GM12878 (cell line): ENCODE measurements around the gene PLEKHA6.

ENCODE experiments used
- ETV6 ChIP-seq, 2 experiments: fragments of 450-650 bp in 1 of 2; IDR thresholded peaks in 1 of 2; conservative IDR thresholded peaks in 1 of 2; 2 replicates each; pipeline ENCODE4 v1.6.1; 2014; ENCODE audit warnings: antibody characterized with exemption in 1 of 2, borderline replicate concordance in 1 of 2, low read depth in 1 of 2, mild to moderate bottlenecking in 1 of 2, moderate library complexity in 1 of 2
- PAX5 ChIP-seq: IDR thresholded peaks from 2 replicates; pipeline ENCODE4 v1.6.1; 2011; ENCODE audit warnings: low read depth, low read length, borderline replicate concordance
- POLR2A ChIP-seq: IDR thresholded peaks from 2 replicates; pipeline ENCODE4 v1.6.1; 2011; ENCODE audit warnings: low read depth, mild to moderate bottlenecking, low read length
- SMC3 ChIP-seq: IDR thresholded peaks from 2 replicates; pipeline ENCODE4 v1.6.1; 2011; ENCODE audit warnings: low read length, improper control_type of control experiment, borderline replicate concordance
- TF ChIP-seq, protein P1 (sequence below): IDR thresholded peaks from 2 replicates; pipeline ENCODE4 v1.6.1; 2012; ENCODE audit warnings: improper control_type of control experiment, low read depth, low read length; ENCODE audit not compliant: insufficient replicate concordance
- TF ChIP-seq, protein P2 (sequence below), 3 experiments: IDR thresholded peaks in 2 of 3; conservative IDR thresholded peaks in 1 of 3; 2 replicates each; pipeline ENCODE4 v1.5.1; 2011; ENCODE audit warnings: low read depth in 3 of 3, low read length in 3 of 3, mild to moderate bottlenecking in 3 of 3, control low read depth in 2 of 3, moderate library complexity in 2 of 3, inconsistent platforms in 1 of 3, mixed read lengths in 1 of 3; ENCODE audit not compliant: control insufficient read depth in 2 of 3, insufficient read depth in 1 of 3; ENCODE audit errors: extremely low read depth in 1 of 3

DNA sequence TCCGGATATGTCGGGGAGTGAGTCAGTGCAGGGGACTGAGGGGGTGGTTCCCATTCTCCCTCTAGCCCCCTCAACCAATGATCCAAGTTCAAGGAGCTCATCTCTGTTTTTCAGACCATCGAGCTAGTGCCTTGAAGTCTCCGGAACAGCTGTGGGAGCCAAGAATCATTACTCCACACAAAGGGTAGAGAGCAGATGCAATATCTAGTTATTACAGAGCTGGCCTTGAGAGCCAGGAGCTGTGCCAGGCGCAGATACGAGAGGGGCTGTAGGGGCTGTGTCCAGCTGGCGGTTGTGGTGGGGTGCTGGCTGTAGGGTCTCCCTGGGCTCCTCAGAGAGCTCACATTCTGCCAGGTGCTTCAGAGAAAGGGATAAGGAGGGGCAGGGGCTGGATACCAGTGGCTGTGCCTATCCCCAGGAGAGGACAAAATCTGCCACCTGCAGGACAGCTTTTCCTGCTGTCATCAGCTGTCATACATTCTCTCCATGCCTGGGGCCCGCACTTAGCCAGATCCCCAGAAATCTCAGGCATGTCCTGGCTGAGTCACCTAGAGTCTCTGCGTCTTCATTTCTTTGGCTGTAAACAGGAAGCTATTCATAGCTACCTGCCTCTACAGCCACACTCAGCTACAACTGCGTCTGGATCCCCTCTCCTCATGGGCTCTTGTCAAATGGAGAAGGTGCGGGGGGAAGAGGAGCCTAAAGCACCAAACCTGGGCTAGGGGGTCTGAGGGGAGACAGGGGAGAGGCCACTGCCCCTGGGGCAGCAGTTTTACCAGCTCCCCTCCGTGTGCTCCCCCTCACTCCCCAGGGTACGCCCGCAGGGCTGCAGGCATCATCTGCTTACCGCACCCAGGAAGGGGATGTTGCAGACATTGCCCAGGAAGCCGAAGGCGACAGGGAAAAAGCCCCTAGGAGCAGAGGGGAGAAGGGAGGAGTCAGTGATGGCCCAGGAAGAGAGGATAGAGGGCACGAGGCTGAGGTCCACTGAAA lies 161.1 kb downstream of the PLEKHA6 start:
- TF ChIP-seq POLR2A (no peak), SMC3 (no peak), ETV6 (conservative IDR thresholded peaks at IDR 0.05 in 1 of 2, IDR thresholded peaks at IDR 0.05 in 1 of 2; ENCODE audit: borderline replicate concordance in 1 of 2, low read depth in 1 of 2) (no peak), PAX5 (no peak)
- TF ChIP-seq, protein P1, sequence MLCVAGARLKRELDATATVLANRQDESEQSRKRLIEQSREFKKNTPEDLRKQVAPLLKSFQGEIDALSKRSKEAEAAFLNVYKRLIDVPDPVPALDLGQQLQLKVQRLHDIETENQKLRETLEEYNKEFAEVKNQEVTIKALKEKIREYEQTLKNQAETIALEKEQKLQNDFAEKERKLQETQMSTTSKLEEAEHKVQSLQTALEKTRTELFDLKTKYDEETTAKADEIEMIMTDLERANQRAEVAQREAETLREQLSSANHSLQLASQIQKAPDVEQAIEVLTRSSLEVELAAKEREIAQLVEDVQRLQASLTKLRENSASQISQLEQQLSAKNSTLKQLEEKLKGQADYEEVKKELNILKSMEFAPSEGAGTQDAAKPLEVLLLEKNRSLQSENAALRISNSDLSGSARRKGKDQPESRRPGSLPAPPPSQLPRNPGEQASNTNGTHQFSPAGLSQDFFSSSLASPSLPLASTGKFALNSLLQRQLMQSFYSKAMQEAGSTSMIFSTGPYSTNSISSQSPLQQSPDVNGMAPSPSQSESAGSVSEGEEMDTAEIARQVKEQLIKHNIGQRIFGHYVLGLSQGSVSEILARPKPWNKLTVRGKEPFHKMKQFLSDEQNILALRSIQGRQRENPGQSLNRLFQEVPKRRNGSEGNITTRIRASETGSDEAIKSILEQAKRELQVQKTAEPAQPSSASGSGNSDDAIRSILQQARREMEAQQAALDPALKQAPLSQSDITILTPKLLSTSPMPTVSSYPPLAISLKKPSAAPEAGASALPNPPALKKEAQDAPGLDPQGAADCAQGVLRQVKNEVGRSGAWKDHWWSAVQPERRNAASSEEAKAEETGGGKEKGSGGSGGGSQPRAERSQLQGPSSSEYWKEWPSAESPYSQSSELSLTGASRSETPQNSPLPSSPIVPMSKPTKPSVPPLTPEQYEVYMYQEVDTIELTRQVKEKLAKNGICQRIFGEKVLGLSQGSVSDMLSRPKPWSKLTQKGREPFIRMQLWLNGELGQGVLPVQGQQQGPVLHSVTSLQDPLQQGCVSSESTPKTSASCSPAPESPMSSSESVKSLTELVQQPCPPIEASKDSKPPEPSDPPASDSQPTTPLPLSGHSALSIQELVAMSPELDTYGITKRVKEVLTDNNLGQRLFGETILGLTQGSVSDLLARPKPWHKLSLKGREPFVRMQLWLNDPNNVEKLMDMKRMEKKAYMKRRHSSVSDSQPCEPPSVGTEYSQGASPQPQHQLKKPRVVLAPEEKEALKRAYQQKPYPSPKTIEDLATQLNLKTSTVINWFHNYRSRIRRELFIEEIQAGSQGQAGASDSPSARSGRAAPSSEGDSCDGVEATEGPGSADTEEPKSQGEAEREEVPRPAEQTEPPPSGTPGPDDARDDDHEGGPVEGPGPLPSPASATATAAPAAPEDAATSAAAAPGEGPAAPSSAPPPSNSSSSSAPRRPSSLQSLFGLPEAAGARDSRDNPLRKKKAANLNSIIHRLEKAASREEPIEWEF, result no peak
- TF ChIP-seq, protein P2, sequence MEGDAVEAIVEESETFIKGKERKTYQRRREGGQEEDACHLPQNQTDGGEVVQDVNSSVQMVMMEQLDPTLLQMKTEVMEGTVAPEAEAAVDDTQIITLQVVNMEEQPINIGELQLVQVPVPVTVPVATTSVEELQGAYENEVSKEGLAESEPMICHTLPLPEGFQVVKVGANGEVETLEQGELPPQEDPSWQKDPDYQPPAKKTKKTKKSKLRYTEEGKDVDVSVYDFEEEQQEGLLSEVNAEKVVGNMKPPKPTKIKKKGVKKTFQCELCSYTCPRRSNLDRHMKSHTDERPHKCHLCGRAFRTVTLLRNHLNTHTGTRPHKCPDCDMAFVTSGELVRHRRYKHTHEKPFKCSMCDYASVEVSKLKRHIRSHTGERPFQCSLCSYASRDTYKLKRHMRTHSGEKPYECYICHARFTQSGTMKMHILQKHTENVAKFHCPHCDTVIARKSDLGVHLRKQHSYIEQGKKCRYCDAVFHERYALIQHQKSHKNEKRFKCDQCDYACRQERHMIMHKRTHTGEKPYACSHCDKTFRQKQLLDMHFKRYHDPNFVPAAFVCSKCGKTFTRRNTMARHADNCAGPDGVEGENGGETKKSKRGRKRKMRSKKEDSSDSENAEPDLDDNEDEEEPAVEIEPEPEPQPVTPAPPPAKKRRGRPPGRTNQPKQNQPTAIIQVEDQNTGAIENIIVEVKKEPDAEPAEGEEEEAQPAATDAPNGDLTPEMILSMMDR (IDR thresholded peaks at IDR 0.05 in 2 of 3, conservative IDR thresholded peaks at IDR 0.05 in 1 of 3; ENCODE audit: control insufficient read depth in 2 of 3, extremely low read depth in 1 of 3, insufficient read depth in 1 of 3, low read depth in 3 of 3, low read length in 3 of 3), result no peak
